GM19043 (cell line): Measurements from ENCODE around the gene CEP104.
"Not testable (repeated sequence)": the region's sequence is repeated elsewhere in the genome, so short reads cannot be mapped to it uniquely, and the experiment has no call there.

Experiments
- ATAC-seq: cut with Tn5 transposase; IDR thresholded peaks from one replicate; pipeline ENCODE4 v1.9.1; 2021; ENCODE audit warnings: low read depth; ENCODE audit not compliant: unreplicated experiment

CEP104 gene

GRCh38 chr1:3804627-3804944, 52.4 kb downstream of the CEP104 start:
- not testable (repeated sequence) for ATAC-seq

DNA sequence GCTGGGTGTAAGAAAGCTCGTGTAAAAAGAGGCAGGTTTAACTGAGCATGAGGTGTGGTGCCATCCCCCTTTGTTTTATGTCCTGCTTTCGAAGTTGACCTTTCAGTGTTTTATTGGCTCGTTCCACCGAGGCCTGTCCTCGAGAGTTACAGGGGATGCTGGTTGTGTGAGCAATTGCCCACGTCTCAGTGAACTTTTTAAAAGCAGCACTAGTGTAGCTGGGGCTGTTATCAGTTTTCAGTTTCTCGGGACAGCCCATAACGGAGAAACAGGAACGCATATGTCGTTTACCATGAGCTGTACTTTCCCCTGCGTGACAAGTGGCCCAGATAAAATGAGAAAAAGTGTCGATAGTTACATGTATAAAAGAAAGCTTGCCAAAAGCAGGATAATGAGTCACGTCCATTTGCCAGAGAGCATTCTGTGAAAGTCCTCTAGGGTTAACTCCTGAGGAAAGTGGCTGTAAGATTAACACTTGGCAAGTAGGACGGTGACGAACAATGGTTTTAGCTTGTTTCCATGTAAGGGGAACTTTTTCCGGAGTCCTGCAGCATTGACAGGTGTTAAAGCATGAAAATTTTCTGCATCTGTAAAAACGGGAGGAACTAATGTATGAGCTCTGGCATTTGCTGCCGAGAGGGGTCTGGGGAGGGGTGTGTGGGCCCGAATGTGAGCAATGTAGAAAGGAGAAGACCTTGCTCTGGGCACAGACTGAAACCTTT, 52.9 kb downstream of the CEP104 start:
- ATAC-seq = no peak

GRCh38 chr1:3800795-3801194, 56.2 kb downstream of the CEP104 start:
- not testable (repeated sequence) for ATAC-seq

- ATAC-seq = no peak
These were observed 56.9 kb downstream of the CEP104 start for GRCh38 chr1:3799976-3800685.

GRCh38 chr1:3796215-3797061, 60.6 kb downstream of the CEP104 start, which contains the start of gene LRRC47:
TSS of gene LRRC47 (minus strand) at chr1:3796498. CDS start at chr1:3796476, 22 bp downstream.
- ATAC-seq = peak; percentile 97

- no peak for ATAC-seq
These were observed 61.4 kb downstream of the CEP104 start for GRCh38 chr1:3795453-3796214.

DNA sequence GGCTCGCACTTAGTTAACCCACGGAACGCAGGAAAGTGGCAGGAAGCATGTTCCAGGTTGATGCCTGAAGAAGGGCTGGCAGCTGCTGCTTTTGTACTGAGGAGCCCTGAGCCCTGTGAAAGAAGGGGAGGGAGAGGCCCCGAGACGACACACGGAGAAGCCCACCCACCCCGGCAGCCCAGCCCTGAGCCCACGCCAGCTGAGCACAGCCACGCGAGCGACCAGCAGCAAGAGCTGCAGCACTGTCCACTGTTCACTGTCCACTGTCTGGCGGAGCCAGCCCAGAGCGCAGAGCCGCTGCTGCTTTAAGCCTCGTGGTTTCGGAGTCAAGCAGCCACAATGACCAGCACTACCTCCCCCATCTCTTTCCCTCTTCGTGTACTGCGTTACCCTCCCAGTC, 66.1 kb downstream of the CEP104 start:
- ATAC-seq = no peak

- ATAC-seq = no peak
These were observed 66.5 kb downstream of the CEP104 start for GRCh38 chr1:3790500-3790923.

DNA sequence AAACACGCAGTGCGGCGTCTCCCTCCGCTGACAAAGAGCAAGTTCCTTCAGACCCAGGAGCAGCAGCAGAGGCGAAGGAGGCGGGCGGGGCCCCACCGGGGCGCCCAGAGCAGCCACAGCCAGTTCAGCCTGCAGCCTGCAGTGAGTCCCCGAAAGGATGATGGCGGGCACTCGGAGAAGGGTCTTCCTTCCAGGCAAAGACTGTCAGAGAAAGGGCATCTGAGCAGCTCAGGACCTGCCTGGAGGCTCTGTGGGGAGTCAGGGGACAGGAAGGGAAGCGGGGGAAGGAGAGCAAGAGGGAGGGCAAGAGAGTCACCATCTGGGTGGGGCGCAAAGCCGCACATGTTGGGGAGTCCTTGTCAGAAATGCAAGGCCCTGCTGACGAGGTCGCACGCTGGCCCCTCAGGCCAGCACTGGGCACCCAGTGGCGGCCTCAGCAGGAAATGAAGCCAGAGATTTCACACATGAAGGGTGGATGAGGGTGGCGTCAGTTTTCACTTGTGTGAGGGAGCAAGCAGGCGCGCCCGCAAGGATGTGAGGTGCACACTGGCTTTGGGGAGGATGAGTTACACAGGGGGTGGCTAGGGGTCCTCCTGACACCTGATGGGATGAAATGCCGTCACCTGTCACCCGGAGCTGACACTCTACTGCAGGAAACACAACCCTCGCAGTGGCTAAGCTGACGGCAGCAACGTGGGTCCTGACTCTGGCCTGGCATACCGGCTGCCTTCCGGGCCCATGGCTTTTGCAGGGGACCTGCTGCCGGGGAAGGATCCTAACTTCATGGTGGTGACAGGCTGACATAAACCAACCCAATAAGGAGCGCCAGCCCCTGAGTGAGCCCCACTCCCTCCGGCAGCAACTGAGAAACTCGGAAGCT, 67.3 kb downstream of the CEP104 start:
- ATAC-seq = no peak

GRCh38 chr1:3788756-3789420, 68.1 kb downstream of the CEP104 start:
- ATAC-seq = no peak

GRCh38 chr1:3787745-3788605, 69.0 kb downstream of the CEP104 start:
- no peak for ATAC-seq

DNA sequence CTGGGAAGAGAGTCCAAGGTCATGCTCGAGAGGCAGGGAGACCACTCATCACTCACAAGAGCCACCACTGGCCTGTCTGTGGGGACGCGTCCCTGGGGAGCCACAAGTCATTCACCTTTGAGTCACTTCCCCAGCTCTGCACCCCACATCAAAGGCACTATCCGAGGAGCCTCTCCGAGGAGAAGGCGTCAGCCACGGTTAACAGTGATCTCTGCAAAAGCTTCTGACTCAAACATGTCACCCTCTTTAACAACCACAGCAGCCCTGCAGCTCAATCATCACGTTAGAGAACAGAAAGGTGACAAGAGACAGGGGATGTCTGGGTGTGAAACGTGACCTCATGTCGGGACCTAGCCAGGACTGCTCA, 69.7 kb downstream of the CEP104 start:
- ATAC-seq = no peak

GRCh38 chr1:3786468-3787348, 70.3 kb downstream of the CEP104 start:
- ATAC-seq = no peak

DNA sequence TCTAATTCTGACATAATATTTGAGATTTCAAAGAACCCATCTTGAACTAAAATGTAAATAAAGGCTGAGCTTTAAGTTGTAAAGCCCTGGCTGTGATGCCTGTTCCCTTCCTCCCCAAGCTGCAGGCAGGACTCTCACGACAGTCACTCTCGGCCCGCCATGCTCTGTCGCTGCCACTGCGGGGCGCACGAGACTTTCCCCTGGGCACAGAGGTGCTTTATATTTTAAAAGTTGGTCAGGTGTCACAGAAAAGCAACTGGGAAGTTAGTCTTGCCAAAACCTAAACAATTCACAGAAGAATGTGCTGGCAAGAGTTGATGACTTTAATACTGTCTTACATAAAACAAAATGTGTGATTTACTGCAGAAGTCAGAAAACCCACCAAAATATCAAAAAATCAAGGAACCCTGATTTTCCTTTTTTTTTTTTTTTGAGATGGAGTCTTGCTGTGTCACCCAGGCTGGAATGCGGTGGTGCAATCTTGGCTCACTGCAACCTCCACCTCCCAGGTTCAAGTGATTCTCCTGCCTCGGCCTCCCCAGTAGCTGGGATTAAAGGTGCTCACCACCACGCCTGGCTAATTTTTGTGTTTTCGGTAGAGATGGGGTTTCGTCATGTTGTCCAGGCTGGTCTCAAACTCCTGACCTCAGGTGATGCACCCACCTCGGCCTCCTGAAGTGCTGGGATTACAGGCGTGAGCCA, 71.4 kb downstream of the CEP104 start:
- ATAC-seq = no peak

DNA sequence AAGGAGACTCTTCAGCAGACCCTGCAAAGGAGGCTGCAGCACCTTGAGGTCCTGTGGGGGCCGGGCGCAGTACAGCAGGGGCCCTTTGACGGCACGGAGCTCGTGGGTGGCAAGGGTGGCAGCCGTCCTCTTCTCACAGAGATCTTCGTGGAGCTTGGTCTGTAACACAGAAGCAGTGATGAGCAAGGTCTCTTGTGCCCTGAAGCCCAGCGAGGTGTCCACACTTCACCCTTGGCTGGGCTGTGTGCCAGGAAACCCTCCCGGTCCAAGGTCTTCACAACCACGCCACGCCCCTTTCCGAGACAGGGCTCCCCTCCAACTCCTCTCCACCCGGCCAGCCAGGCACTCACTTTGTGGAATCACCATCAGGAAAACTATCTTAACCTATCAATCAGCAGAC, 72.0 kb downstream of the CEP104 start:
- ATAC-seq = no peak

- ATAC-seq = no peak
These were observed 73.1 kb downstream of the CEP104 start for GRCh38 chr1:3783651-3784474.
